ENCODE measurements around the gene FBXL20. TPM values are rescaled to one million over a fixed set of nuclear protein-coding genes. Genes with fewer than 3 reads are reported as not detected.

Gene FBXL20
- polyA plus RNA-seq, 1 of the 3 experiments (the other 2 are of a cell fraction) = 2.2 TPM

- Histone ChIP-seq H3K4me1 (ENCODE audit: control insufficient read depth in 1 of 2, insufficient read depth in 2 of 2, low read depth in 1 of 2, low read length in 1 of 2) (peaks cover 8 to 9% of the 10 kb centered on the region in 2 experiments; a peak in 2 of 4 replicates), H3K36me3 (replicated peaks in 1 of 2; ENCODE audit: control insufficient read depth in 1 of 2, insufficient read depth in 2 of 2, low read length in 1 of 2) (no peaks in the 10 kb centered on the region), H3K9me2 (no peaks in the 10 kb centered on the region), H2AFZ (ENCODE audit: low read depth) (0 out of 2 replicates have a peak within 1 kb of the TSS, but pooled peaks have one; percentile 35), H4K20me1 (ENCODE audit: insufficient read depth) (no peaks in the 10 kb centered on the region), H3K79me2 (ENCODE audit: insufficient read depth) (no peaks in the 10 kb centered on the region), H3K4me2 (peak within 1 kb of the TSS; percentile 70), H3K9ac (no peak within 1 kb of the TSS), H3K4me3 (ENCODE audit: low read depth in 2 of 2, low read length in 1 of 2) (peak within 1 kb of the TSS; percentile 50 to 55), H3K27me3 (ENCODE audit: insufficient read depth) (no peaks in the 10 kb centered on the region), H3K9me3 (no peaks in the 10 kb centered on the region), H3F3A (replicated peaks; ENCODE audit: insufficient read depth) (peaks cover 6% of the 10 kb centered on the region), H3K27ac (ENCODE audit: low read depth in 2 of 2, low read length in 1 of 2) (no peak within 1 kb of the TSS)
- POLR2A ChIA-PET = interaction anchor here (0.6 to 1.2 kb wide), 4 partner anchors 10 to 372 kb away, joined by 3 to 6 read pairs (median 3); partner anchors contain the start of genes RPL19 and RPL23
- CTCF ChIA-PET = interaction anchor here (0.8 to 14.3 kb wide), 6 partner anchors 10 to 46 kb away, joined by 3 to 207 read pairs (median 5); no protein-coding TSS in a partner anchor
- 4% methylated on average over 36 of the region's 71 CpGs for WGBS (ENCODE audit: low lambda C conversion rate)
- peak; percentile 58 for DNase-seq
- no peak for TF ChIP-seq EP300 (IDR thresholded peaks at IDR 0.05; ENCODE audit: borderline replicate concordance in 1 of 2, low read depth in 1 of 2, low read length in 1 of 2)
Measured at GRCh38 chr17:39225308-39225958, 176.0 kb downstream of the FBXL20 start, which contains the start of gene STAC2. Gene STAC2, minus strand, starts transcription at chr17:39225945. Its CDS starts 443 bp downstream, at chr17:39225502.

GRCh38 chr17:39224778-39225307 lies 176.6 kb downstream of the FBXL20 start:
- TF ChIP-seq TCF12 (IDR thresholded peaks at IDR 0.05) (no peak), NRF1 (IDR thresholded peaks at IDR 0.05; ENCODE audit: low read depth, low read length) (no peak), REST (IDR thresholded peaks at IDR 0.05; ENCODE audit: low read depth, low read length) (no peak), RFX5 (IDR thresholded peaks at IDR 0.05; ENCODE audit: low read length) (no peak), IRF3 (IDR thresholded peaks at IDR 0.05; ENCODE audit: low read depth, low read length) (no peak), FOXM1 (IDR thresholded peaks at IDR 0.05; ENCODE audit: low read depth) (no peak), EZH2phosphoT487 (IDR thresholded peaks at IDR 0.05; ENCODE audit: borderline replicate concordance, low read depth) (no peak), USF1 (IDR thresholded peaks at IDR 0.05; ENCODE audit: borderline replicate concordance, low read depth) (no peak), POLR2AphosphoS5 (IDR thresholded peaks at IDR 0.05; ENCODE audit: low read depth, low read length) (no peak), RCOR1 (IDR thresholded peaks at IDR 0.05; ENCODE audit: low read length) (no peak), TAF1 (IDR thresholded peaks at IDR 0.05; ENCODE audit: borderline replicate concordance, low read depth, low read length) (no peak), TEAD4 (IDR thresholded peaks at IDR 0.05; ENCODE audit: borderline replicate concordance, insufficient read depth) (no peak), SIN3A (IDR thresholded peaks at IDR 0.05; ENCODE audit: borderline replicate concordance, low read depth, low read length) (no peak), ELF1 (IDR thresholded peaks at IDR 0.05) (no peak), JUND (IDR thresholded peaks at IDR 0.05) (no peak), CHD2 (IDR thresholded peaks at IDR 0.05; ENCODE audit: low read length, partially characterized antibody) (no peak)
- Histone ChIP-seq H3K9me3 (no peaks in the 10 kb centered on the region), H4K20me1 (ENCODE audit: insufficient read depth) (no peaks in the 10 kb centered on the region), H3F3A (replicated peaks; ENCODE audit: insufficient read depth) (peaks cover 6% of the 10 kb centered on the region), H3K27ac (ENCODE audit: low read depth in 2 of 2, low read length in 1 of 2) (no peak overlapping the region), H3K27me3 (ENCODE audit: insufficient read depth) (no peaks in the 10 kb centered on the region), H3K4me3 (ENCODE audit: low read depth in 2 of 2, low read length in 1 of 2) (peak overlapping the region; percentile 50 to 55; a peak in 3 of 4 replicates), H3K4me2 (peak overlapping the region; percentile 70), H3K4me1 (ENCODE audit: control insufficient read depth in 1 of 2, insufficient read depth in 2 of 2, low read depth in 1 of 2, low read length in 1 of 2) (peaks cover 8 to 9% of the 10 kb centered on the region in 2 experiments; a peak in 2 of 4 replicates), H2AFZ (ENCODE audit: low read depth) (no peak overlapping the region), H3K9ac (no peak overlapping the region), H3K9me2 (no peaks in the 10 kb centered on the region), H3K79me2 (ENCODE audit: insufficient read depth) (no peaks in the 10 kb centered on the region), H3K36me3 (replicated peaks in 1 of 2; ENCODE audit: control insufficient read depth in 1 of 2, insufficient read depth in 2 of 2, low read length in 1 of 2) (no peaks in the 10 kb centered on the region)
- WGBS (ENCODE audit: low lambda C conversion rate) = 37% methylated on average over 28 of the region's 68 CpGs
- peak; percentile 69 for DNase-seq
- ChIA-PET POLR2A (no interaction called here), CTCF (interaction anchor here (1.9 to 3.9 kb wide), 2 partner anchors 11 to 19 kb away, joined by 8 to 31 read pairs; no protein-coding TSS in a partner anchor)

Measured in SK-N-SH (cell line).